Epidermal melanocyte (primary cell): ENCODE measurements around the gene NGFR.
A peak's percentile ranks its signal among the peaks of the same experiment; 100 is the strongest.
"Not testable (repeated sequence)": the region's sequence is repeated elsewhere in the genome, so short reads cannot be mapped to it uniquely, and the experiment has no call there.

ENCODE experiments used
- DNase-seq: peaks from one replicate; pipeline ENCODE4 v3.0.0; 2011; ENCODE audit warnings: low spot score; ENCODE audit not compliant: insufficient read length

Gene NGFR

DNA sequence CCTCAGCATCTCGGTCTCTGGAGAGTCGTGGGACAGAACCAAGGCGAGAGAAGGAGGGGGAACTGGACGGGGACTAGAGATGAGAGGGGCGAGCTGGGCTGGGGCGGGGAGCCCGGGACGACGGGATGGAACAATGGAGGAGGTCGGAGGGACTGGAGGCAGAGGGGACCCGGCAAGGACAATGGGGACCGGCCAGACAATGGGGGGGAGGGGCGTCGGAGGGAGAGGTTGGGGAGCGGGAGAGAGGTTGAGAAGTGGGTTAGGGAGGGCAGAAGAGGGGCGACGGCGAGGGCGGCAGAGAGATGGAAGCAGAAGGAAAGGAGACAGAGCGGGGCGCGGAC, 719 bp downstream of the NGFR start:
- no peak for DNase-seq

DNA sequence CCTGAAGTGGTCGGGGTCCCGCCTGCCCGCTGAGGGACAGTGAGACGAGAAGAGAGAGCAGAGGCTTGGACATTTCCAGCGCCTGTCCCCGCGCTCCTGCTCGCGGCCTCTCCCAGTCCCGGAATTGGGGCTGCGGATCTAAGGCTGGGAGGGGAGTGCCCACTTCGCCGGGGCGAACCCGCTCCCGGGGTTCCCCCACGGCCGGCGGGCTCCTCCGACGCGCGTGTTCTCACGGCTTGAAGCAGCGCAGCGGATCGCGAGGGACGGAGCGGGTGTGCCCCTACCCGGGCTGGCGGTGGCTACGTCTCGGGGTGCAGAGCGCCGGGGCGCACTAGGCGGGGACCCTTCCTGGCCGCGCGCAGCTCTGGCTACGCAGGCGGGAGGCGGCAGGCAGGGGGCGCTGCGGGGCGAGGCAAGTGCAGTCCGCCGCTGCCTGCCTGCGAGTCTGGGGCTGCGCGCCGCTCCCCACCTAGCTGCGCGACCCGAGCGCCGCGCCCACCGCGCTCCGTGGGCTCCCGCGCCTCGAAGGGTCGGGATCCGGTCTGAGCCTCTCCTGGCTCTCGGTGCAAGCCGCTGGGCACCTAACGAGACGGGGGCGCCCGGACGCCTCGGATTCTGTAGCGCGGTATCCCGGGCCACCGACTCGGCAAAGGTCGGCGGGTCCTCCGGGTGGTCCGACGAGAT, 1.2 kb downstream of the NGFR start:
- peak; percentile 68 for DNase-seq

DNA sequence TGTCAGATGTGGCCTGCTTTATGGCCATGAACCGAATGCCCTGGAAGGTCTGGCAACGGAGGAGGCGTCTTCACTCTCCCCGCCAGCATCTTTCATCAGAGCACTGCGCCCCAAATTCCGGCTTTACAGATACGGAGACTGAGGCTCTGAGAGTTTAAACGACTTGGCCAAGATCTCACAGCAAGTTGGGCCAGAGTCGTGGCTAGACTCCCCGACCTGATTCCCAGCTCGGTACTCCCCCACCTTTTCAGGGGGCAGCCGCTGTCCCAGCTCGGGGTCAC, 1.7 kb downstream of the NGFR start:
- DNase-seq, result no peak

DNA sequence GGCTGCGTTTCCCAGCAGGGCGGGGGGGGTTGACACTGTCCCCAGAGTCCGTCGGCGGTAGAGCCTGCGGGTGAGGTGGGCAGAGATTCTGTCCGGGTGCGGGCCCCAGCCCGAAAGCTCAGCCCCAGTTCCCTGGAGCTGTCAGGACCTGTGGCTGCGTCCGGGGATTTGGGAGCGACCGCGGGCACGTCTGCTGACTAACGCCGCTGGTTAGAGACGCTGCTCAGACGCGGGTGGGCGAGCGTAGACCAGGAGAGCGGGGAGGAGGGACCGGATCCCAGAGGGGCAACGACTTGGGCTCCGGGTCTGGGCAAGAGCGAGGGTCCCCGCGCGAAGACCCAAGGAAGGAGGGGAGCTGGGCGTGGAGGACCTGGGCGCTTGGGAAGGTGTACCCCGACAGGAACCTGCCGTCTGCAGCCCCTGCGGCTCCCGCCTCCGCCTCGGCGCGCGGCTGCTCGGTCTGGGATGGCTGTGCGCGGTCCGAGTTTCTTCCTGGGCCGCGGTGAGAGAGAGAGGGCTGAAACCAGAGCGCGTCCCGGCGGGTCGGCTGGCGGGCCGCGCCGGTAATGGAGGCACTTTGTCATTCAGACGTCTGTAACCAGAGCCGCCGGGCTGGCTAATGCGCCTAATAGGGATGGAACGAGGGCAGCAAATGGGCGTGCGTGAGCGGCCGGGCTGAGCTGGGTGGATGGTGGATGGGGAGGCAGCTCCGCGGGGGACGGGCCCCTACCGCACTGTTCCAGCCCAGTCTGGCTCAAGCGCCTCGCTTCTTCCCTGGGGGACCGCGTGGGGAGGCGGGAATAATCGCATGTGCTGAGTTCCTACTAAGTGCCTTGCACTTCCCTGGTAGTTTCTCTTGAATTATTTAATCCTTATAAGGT, 2.3 kb downstream of the NGFR start:
- peak; percentile 48 for DNase-seq

DNA sequence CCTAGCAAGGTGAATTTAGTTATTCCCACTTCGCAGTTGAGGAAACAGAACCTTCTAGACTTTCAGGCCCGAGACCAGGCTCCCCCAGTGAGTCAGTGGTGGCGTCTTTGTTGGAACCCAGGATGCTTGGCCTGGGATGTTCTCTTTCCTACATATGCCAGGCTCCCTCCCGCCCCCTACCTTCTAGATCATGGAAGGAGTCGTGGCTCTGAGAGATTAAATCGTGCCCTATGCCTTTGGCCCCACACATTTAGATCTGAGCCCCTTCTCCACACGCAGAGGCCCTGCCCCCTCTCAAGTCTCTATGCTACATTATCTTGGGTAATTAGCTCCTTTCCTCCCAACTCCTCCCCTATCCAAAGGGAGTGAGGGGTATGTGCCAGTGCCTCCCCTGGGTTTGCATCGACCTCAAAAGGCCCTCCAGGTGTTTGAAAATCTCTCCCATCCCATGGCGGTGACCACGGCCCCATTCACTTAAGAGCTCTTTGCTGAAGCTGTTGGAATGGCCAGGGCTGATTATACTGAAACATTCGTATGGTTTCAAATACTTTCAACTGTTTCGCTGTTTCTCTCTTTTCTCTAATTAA, 3.0 kb downstream of the NGFR start:
- DNase-seq, result no peak

DNA sequence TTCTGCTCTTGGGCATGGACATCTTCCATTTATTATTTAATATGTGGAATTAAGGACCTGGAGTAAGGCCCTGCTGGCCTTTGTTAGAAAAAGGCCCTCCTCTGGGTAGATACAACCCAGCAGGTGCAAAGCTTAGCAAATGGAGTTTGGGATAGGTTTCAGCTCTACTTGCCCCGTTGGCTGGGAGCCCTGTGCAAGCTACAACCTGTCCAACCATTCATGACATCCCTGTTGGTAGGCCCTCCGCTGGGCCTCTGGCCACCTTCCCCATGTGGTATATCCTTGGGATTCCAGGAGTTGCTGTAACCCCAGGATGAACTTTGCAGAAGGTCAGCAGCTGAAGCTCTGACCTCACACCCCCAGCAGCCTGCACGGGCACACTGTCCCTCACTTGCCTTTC, 6.4 kb downstream of the NGFR start:
- DNase-seq, result no peak

DNA sequence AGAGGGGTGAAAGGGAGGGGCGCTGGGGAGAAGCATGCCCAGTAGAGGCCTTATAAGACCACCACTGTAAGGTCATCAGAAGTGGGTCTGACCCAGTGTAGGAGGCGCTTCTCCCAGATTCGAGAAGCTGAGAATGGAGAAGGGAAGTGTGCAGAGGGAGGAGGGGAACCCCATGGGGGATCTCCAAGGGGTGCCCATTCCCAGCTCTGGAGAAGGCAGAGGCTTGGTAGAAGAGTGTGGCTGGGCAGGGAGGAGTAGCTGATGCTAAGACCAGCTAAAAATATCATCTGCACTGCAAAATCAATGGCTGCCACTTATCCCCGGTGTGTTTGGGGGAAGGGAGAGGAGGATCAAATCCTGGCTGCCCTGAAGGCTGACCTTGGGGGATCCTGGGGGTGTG, 7.2 kb downstream of the NGFR start:
- DNase-seq, result no peak

DNA sequence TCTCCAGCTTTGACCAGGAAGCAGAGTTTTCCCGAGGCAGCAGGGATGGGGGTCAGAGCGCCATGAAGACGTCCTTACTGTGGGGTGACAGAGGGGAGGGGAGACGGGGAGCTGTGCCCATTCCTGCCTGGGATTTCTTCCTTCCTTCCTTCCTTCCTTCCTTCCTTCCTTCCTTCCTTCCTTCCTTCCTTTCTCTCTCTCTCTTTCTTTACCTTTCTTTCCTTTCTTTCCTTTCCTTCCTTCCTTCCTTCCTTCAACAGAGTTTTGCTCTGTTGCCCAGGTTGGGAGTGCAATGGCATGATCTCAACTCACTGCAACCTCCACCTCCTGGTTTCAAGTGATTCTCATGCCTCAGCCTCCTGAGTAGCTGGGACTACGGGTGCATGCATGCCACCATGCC, 7.6 kb downstream of the NGFR start:
- DNase-seq, result not testable (repeated sequence)

DNA sequence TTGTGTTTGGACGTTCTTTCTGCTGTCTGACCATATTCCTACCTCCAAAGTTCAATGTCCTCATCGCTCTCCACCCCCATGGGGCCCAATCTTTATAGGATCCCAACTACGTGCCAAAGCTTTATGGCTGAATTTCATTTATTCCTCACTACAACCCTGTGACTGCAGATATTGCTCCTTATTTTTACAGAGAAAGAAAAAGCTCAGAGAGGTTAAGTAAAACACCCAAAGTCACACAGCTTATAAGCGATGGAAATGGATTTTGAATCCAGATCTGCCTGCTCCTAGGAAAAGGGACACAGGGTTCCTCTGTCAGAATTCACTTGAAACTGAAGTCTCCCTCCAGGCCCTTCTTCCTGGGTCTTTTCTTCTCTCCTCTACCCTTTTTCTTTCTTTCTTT, 9.3 kb downstream of the NGFR start:
- DNase-seq, result no peak

DNA sequence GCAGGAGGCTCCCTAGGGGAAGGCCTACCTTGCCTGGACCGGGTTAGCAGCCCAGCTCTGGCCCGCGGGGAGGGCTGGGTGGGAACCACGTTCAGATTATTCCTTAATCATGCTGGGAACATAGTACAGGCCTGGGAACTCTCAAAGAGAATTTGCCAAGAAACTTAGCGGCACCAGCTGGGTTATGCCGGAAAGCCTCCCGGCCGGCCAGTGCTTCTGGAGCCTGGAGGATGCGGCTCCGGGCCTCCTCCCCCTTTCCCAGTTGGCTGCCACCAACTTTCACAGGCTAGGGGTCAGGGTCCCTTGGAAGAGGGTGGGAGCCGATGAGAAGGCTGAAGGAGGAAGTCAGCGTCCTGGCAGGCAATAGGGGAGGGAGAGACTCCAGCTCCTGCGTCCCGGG, 10.8 kb downstream of the NGFR start:
- no peak for DNase-seq

DNA sequence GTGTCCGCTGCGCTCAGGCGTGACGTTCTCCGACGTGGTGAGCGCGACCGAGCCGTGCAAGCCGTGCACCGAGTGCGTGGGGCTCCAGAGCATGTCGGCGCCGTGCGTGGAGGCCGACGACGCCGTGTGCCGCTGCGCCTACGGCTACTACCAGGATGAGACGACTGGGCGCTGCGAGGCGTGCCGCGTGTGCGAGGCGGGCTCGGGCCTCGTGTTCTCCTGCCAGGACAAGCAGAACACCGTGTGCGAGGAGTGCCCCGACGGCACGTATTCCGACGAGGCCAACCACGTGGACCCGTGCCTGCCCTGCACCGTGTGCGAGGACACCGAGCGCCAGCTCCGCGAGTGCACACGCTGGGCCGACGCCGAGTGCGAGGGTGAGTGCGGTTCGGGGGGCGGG, 11.2 kb downstream of the NGFR start:
- no peak for DNase-seq

DNA sequence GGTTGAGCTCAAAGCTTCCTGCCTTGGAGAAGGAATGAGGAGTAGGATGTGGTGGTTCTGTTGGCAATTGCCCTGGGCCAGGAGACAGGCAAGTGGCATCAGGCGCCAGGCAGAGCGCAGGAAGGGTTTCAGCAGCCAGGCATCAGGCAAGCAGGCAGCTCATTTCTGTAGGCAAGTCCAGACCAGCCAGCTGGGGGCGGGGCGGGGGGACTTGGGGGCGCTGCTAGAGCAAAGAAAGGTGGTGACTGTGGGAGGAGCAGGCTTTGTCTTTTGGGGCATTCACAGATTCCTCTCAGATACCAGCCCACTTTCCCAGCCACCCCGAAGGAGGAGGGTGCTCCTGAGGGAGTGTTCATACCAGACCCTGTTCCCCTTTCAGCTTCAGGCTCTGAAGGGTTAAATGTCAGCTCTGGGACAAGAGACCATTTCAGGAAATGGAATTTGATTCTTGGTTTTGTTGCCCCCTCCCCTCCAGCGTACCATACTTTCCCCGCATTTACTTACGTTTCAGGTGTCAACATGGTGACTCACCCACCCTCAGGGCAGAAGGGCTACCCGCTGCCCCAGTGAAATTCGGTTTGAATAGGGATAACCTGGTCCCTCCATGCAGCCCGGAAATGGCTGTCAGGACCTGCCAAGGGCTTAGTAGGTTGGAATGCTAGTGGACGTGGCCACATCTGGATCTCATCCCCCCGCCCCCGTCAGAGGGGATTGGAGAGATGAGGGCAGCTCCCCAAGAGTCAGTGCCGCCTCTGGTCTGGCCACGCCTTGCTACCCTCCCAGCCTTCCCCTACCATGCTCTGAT, 13.2 kb downstream of the NGFR start:
- DNase-seq, result no peak

DNA sequence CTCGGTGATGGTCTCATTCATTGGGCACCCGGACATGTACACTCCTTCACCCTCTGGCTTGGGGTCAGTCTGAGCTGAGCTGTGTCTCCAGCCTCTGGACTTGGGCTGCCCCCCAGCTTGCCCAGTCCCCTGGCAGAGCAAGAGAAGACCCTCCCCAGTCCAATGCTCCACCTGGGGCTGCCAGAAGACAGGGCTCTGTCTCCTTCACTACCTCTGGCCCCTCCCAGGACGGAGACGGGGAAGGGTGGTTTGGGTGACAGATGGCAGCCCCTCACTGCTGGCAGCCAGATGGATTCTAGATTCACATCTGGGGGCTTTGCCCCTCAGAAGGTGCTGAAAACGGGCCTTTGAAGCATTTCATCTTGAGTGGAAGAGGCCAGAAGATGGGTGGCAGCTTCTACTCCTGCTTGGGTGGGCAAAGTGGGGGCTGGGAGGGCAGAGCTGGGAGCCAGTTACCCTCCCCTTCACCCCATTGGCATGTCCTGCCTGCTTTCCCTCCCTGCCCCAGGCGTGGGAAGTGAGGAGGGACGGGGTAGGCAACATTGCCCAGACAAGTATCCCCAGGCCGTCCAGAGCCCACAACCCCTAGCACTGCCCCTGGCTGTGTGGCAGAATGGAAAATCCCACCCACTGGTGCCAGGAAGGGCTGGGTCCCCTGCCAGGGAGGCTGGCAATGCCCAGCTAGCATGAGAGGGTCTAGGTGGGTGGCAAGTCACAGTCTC, 13.9 kb downstream of the NGFR start:
- no peak for DNase-seq

DNA sequence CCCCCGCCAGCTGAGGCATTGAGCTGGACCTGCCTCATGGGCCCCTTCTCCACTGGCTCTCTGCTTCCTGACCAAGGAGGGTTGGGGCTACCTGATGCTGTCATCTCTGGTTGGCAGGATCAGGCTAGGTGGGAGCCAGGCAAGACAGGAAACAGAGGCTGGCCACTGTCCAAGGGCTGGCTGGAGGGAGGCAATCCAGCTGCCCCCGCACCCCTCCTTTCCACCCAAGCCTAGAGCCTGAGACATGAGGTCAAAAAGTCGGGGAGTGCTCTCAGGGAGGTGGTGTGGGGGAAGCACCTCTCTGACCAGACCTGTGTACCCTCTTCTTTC, 14.5 kb downstream of the NGFR start:
- no peak for DNase-seq

DNA sequence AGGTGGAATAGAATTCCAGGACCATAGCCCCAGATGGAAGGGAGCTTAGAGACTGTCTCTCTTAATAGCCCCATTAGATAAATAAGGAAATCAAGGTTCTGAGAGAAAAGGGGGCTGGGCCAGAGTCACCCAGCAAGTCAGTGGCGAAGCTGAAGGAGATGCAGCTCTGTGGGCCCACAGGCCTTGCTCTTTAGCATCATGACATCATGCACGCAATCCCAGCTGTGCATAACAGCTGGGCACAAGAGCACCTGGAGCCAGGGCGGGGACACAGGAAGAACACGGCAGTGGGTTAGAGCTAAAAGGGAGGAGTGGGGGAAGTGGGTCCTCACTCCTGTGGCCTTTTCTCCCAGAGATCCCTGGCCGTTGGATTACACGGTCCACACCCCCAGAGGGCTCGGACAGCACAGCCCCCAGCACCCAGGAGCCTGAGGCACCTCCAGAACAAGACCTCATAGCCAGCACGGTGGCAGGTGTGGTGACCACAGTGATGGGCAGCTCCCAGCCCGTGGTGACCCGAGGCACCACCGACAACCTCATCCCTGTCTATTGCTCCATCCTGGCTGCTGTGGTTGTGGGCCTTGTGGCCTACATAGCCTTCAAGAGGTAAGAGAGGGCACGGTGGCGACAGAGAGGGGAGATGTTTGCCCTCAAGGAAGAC, 15.1 kb downstream of the NGFR start:
- no peak for DNase-seq

DNA sequence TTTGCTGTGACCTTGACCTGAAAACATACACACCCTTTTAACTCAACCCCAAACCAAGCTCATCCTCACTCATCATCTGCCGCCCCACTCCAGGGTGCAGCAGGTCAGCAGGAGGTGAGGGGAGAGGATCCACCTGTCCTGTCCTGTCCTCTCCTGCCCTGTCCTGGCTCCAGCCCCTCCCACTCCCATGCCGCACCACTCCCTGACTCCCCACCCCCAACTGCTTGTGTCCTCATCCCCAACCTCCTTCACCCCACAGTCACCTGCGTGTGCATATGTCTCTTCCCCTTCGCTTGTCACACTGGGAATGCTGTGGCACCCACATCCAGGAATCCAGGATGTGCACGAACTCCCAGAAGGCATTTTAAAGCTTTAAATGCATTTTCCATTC, 15.6 kb downstream of the NGFR start:
- no peak for DNase-seq

DNA sequence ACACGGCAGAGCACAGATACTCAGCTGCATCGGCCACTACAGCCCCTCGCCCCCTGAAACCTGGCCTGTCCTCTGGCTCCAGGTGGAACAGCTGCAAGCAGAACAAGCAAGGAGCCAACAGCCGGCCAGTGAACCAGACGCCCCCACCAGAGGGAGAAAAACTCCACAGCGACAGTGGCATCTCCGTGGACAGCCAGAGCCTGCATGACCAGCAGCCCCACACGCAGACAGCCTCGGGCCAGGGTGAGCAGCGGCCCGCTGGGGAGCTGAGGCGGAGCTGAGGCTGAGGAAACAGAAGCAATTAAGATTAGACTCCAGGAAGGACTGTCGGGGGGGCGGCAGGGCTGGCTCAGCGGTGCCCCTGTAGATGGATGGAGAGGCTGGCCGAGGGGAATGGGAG, 16.7 kb downstream of the NGFR start:
- no peak for DNase-seq

DNA sequence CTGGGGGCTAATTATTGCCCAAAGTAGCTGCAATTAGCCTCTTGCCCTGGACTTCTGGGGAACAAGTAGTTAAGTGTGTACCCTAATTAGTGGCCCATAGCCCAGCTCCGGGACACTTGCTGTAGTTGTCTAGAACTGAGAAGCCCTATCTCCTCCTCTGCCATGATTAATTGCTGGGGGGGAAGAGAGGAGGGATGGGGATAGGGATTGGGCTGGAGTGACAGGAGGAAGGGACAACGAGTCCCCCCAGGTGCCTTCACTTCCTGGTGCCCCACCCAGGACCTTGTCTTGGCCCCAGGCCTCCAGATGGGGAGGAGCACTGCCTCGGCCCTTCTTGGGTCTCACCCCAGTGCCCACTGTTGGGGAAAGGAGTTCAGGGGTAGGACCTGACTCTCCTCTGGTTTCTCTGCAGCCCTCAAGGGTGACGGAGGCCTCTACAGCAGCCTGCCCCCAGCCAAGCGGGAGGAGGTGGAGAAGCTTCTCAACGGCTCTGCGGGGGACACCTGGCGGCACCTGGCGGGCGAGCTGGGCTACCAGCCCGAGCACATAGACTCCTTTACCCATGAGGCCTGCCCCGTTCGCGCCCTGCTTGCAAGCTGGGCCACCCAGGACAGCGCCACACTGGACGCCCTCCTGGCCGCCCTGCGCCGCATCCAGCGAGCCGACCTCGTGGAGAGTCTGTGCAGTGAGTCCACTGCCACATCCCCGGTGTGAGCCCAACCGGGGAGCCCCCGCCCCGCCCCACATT, 17.4 kb downstream of the NGFR start:
- no peak for DNase-seq

DNA sequence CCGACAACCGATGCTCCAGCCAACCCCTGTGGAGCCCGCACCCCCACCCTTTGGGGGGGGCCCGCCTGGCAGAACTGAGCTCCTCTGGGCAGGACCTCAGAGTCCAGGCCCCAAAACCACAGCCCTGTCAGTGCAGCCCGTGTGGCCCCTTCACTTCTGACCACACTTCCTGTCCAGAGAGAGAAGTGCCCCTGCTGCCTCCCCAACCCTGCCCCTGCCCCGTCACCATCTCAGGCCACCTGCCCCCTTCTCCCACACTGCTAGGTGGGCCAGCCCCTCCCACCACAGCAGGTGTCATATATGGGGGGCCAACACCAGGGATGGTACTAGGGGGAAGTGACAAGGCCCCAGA, 17.9 kb downstream of the NGFR start:
- DNase-seq, result no peak

DNA sequence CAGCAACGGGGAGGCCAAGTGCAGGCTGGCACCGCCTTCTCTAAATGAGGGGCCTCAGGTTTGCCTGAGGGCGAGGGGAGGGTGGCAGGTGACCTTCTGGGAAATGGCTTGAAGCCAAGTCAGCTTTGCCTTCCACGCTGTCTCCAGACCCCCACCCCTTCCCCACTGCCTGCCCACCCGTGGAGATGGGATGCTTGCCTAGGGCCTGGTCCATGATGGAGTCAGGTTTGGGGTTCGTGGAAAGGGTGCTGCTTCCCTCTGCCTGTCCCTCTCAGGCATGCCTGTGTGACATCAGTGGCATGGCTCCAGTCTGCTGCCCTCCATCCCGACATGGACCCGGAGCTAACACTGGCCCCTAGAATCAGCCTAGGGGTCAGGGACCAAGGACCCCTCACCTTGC, 18.5 kb downstream of the NGFR start:
- DNase-seq, result no peak
